ENCODE data around the gene DVL2. TPM values are rescaled to one million over a fixed set of nuclear protein-coding genes. Genes with fewer than 3 reads are reported as not detected.

DVL2 gene
- total and polyA plus RNA-seq, 2 of the 13 experiments (the other 11 are each of a cell fraction or from before 2014, with no cell fraction given): 5.7 to 38.2 TPM

- Histone ChIP-seq H2AFZ (ENCODE audit: low read length) (no peak overlapping the region), H3K9ac (ENCODE audit: insufficient read depth, low read depth, low read length) (no peak overlapping the region), H3K79me2 (ENCODE audit: insufficient read depth, low read length) (no peaks in the 10 kb centered on the region), H3K4me1 (ENCODE audit: insufficient read depth, low read length) (no peaks in the 10 kb centered on the region), H3K27me3 (ENCODE audit: control insufficient read depth in 1 of 2, insufficient read depth in 2 of 2, low read length in 2 of 2) (peaks cover 0 to 9% of the 10 kb centered on the region in 2 experiments; a peak in 2 of 5 replicates), H3K36me3 (replicated peaks in 1 of 2; ENCODE audit: control insufficient read depth in 1 of 2, insufficient read depth in 2 of 2, low read length in 2 of 2) (no peaks in the 10 kb centered on the region), H3K4me2 (ENCODE audit: low read depth, low read length) (no peak overlapping the region), H3K9me3 (ENCODE audit: low read length) (no peaks in the 10 kb centered on the region), H3K27ac (ENCODE audit: extremely low read length, insufficient read depth, low read length) (no peak overlapping the region), H3K4me3 (replicated peaks in 1 of 3; ENCODE audit: insufficient read depth in 1 of 3, low read depth in 2 of 3, low read length in 3 of 3) (no peak overlapping the region), H4K20me1 (ENCODE audit: insufficient read depth, low read length) (no peaks in the 10 kb centered on the region)
- ATAC-seq: no peak
- DNase-seq (ENCODE audit: low spot score): no peak
- WGBS (ENCODE audit: low lambda C conversion rate): 70% methylated on average over 23 of the region's 24 CpGs
- intact Hi-C loops (cut with micrococcal nuclease; ENCODE audit: unreplicated experiment) (no loop called here), in situ Hi-C loops (cut with HindIII; ENCODE audit: extremely low pct_ligation_motif_present, low pct_unique_long_range_greater_than_20kb) (no loop called here)
- TF ChIP-seq ZNF275 (CRISPR knock-in tag; IDR thresholded peaks at IDR 0.05; ENCODE audit: borderline replicate concordance) (no peak), MXD3 (CRISPR knock-in tag; IDR thresholded peaks at IDR 0.05) (no peak), TMF1 (CRISPR knock-in tag; IDR thresholded peaks at IDR 0.05; ENCODE audit: low read depth) (no peak), TFE3 (CRISPR knock-in tag; IDR thresholded peaks at IDR 0.05) (no peak), BRD4 (CRISPR knock-in tag; IDR thresholded peaks at IDR 0.05) (no peak), ZNF687 (CRISPR knock-in tag; IDR thresholded peaks at IDR 0.05) (no peak), MZF1 (CRISPR knock-in tag; IDR thresholded peaks at IDR 0.05; ENCODE audit: borderline replicate concordance) (no peak), ZNF274 (CRISPR knock-in tag; IDR thresholded peaks at IDR 0.05) (no peak), NFE2 (CRISPR knock-in tag; IDR thresholded peaks at IDR 0.05) (no peak), ZSCAN9 (CRISPR knock-in tag; IDR thresholded peaks at IDR 0.05; ENCODE audit: borderline replicate concordance) (no peak), ZNF501 (CRISPR knock-in tag; IDR thresholded peaks at IDR 0.05) (no peak), SMARCC2 (IDR thresholded peaks at IDR 0.05) (no peak), PPARG (CRISPR knock-in tag; conservative IDR thresholded peaks at IDR 0.05) (no peak), GFI1 (CRISPR knock-in tag; IDR thresholded peaks at IDR 0.05; ENCODE audit: borderline replicate concordance) (no peak), SIN3A (IDR thresholded peaks at IDR 0.05; ENCODE audit: borderline replicate concordance, low read depth, low read length) (no peak), YEATS4 (CRISPR knock-in tag; IDR thresholded peaks at IDR 0.05; ENCODE audit: borderline replicate concordance) (no peak), ZNF891 (CRISPR knock-in tag; IDR thresholded peaks at IDR 0.05) (no peak)
- no peak for FAIRE-seq
- CTCF ChIA-PET (ENCODE audit: low intra/inter-chr PET ratio, low total read pairs): no interaction called here
- BruUV-seq (replicated peaks): no TSS peak
- POLR2A ChIA-PET: no interaction called here
These were observed 27.0 kb downstream of the DVL2 start for GRCh38 chr17:7207120-7208001.

All from HepG2 (cell line).